VCaP (cell line): ENCODE measurements around the gene PLCG2.

Source experiments
- H3K27ac ChIP-seq: fragments of 450-650 bp; 2 replicates; pipeline ENCODE4 v1.5.1; 2017
- CTCF ChIP-seq: fragments of 450-650 bp; conservative IDR thresholded peaks from 2 replicates; pipeline ENCODE4 v1.5.1; 2017; ENCODE audit warnings: mild to moderate bottlenecking, moderate library complexity

PLCG2 gene

DNA sequence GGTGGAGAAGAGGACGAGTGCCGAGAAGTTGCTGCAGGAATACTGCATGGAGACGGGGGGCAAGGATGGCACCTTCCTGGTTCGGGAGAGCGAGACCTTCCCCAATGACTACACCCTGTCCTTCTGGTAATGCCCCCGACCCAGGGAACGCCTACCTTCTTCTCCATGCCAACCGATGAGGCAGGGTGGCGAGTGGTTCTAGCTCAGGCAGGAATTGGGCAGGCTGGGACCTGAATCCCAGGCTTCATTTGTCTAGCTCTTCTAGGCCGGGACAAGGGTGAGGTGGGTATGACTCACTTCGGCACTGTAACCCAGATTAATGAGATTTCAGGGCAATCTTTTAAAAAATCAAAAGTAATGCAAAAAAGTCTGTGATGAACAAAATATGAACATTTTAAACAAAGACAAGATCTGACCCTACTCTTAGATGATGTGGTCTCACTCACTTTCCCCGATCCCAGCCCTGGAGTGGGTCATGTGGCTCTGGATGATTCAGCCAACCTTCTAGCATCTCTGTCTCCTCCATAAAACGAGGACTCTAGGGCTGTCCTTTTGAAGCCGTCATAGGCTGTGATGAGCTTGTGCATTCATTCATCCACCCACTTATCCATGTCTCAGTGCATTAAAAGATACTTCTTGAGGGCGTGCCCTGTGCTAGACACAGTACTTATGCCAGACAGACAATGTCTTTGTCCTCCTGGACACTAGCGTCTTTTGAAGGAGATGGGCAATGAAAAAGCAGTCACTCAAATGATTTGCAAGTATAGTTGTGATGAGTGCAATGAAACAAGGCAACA lies 129.6 kb downstream of the PLCG2 start:
- H3K27ac ChIP-seq, result no peak overlapping the region

DNA sequence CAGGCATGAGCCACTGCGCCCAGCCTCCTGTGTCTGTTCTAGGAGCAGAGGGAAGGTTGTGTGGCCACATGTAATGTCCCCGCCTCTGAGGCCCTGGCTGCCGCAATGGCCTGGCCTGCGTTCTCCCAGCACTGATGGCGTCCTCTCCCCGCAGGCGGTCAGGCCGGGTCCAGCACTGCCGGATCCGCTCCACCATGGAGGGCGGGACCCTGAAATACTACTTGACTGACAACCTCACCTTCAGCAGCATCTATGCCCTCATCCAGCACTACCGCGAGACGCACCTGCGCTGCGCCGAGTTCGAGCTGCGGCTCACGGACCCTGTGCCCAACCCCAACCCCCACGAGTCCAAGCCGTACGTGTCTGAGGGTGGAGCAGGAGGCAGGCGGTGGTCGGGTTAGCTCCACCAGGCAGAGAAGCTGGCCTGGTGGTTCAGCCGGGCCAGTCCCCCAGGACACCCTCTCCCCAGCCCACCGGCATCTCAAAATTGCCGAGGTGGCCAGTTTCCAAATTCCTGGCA lies 131.3 kb downstream of the PLCG2 start:
- TF ChIP-seq CTCF, result no peak
- H3K27ac ChIP-seq, result no peak overlapping the region

More for the DNA sequence above, 129.6 kb downstream of the PLCG2 start:
- TF ChIP-seq CTCF, result no peak

DNA sequence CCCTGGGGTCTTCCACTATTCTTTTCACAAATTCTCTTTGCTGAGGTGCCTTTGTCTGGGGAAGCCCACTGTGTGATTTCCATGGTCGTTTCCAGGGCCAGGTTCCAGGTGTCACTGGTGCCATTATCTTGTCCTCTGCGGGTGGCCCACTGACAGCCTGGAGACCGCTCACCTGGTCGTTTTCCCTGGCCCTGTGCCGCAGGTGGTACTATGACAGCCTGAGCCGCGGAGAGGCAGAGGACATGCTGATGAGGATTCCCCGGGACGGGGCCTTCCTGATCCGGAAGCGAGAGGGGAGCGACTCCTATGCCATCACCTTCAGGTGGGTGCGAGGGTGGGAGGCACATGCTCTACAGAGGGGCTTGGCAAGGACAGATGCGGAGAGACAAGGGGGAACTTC lies 133.3 kb downstream of the PLCG2 start:
- H3K27ac ChIP-seq, result no peak overlapping the region
- TF ChIP-seq CTCF, result no peak

GRCh38 chr16:81913222-81913621 lies 134.1 kb downstream of the PLCG2 start:
- H3K27ac ChIP-seq, result no peak overlapping the region

DNA sequence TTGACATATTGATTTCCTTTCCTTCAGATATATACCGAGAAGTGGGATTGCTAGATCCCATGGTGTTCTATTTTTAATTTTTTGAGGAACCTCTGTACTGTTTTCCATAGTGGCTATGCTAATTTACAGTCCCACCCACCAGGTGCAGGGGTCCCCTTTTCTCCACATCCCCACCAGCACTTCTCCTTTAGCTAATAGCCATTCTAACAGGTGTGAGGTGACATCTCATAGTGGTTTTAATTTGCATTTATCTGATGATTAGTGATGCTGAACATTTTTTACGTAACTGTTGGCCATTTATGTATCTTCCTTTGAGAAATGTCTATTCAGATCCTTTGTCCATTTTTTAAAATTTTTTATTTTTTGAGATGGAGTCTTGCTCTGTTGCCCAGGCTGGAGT lies 138.3 kb downstream of the PLCG2 start:
- no peak overlapping the region for H3K27ac ChIP-seq
- TF ChIP-seq CTCF, result no peak

More at GRCh38 chr16:81913222-81913621, 134.1 kb downstream of the PLCG2 start:
- TF ChIP-seq CTCF, result no peak

- H3K27ac ChIP-seq, result no peak overlapping the region
- no peak for TF ChIP-seq CTCF
Observed at GRCh38 chr16:81918927-81919326, 139.8 kb downstream of the PLCG2 start.

GRCh38 chr16:81920498-81920897 lies 141.4 kb downstream of the PLCG2 start:
- no peak for TF ChIP-seq CTCF

More at GRCh38 chr16:81920498-81920897, 141.4 kb downstream of the PLCG2 start:
- H3K27ac ChIP-seq, result no peak overlapping the region
